HepG2 (cell line): ENCODE data around the gene CDC42SE2.

Experiments
- CTCF ChIP-seq: sonication (generic); formaldehyde crosslinking; IDR thresholded peaks from 2 replicates; pipeline ENCODE4 v1.5.0; 2020; ENCODE audit warnings: mild to moderate bottlenecking, missing genetic modification reagents, moderate library complexity
- EZH2 ChIP-seq: conservative IDR thresholded peaks from 2 replicates; pipeline ENCODE4 v1.6.1; 2012; ENCODE audit warnings: mild to moderate bottlenecking, low read depth, low read length, moderate library complexity
- FOXP4 ChIP-seq: sonication (generic); formaldehyde crosslinking; IDR thresholded peaks from 2 replicates; pipeline ENCODE4 v1.4.0; 2020; ENCODE audit warnings: missing genetic modification reagents
- HDAC2 ChIP-seq: sonication (generic); formaldehyde crosslinking; IDR thresholded peaks from 2 replicates; pipeline ENCODE4 v1.4.0; 2020; ENCODE audit warnings: missing genetic modification reagents
- SP4 ChIP-seq: sonication (generic); formaldehyde crosslinking; IDR thresholded peaks from 2 replicates; pipeline ENCODE4 v1.8.1; 2023; ENCODE audit warnings: mild to moderate bottlenecking, missing genetic modification reagents
- TAF1 ChIP-seq: sonication (generic); formaldehyde crosslinking; IDR thresholded peaks from 2 replicates; pipeline ENCODE4 v1.4.0; 2020; ENCODE audit warnings: missing genetic modification reagents
- TFAP4 ChIP-seq: sonication (generic); IDR thresholded peaks from 2 replicates; pipeline ENCODE4 v1.6.1; 2016; ENCODE audit warnings: low read depth, borderline replicate concordance
- ZBTB43 ChIP-seq: sonication (generic); formaldehyde crosslinking; conservative IDR thresholded peaks from 2 replicates; pipeline ENCODE4 v1.4.0; 2020; ENCODE audit warnings: missing genetic modification reagents
- ZBTB44 ChIP-seq: sonication (generic); formaldehyde crosslinking; IDR thresholded peaks from 2 replicates; pipeline ENCODE4 v1.4.0; 2020; ENCODE audit warnings: missing genetic modification reagents
- ZNF496 ChIP-seq: sonication (generic); formaldehyde crosslinking; IDR thresholded peaks from 2 replicates; pipeline ENCODE4 v1.8.1; 2023; ENCODE audit warnings: mild to moderate bottlenecking, moderate library complexity, missing genetic modification reagents; ENCODE audit not compliant: insufficient replicate concordance

GRCh38 chr5:131377785-131378325 lies 114.0 kb downstream of the CDC42SE2 start:
- TF ChIP-seq CTCF (CRISPR knock-in tag) (no peak), SP4 (no peak), ZBTB44 (no peak), TAF1 (CRISPR knock-in tag) (no peak), EZH2 (no peak), HDAC2 (CRISPR knock-in tag) (no peak), ZNF496 (CRISPR knock-in tag) (no peak), FOXP4 (CRISPR knock-in tag) (no peak), ZBTB43 (CRISPR knock-in tag) (no peak), TFAP4 (no peak)
